ENCODE data around the gene IFI16. TPM values are rescaled to one million over a fixed set of nuclear protein-coding genes. Genes with fewer than 3 reads are reported as not detected.

Gene IFI16
- total and polyA plus RNA-seq, 2 of the 4 experiments (the other 2 are of a cell fraction), result 45.0 to 65.3 TPM

- H3K4me2 ChIP-seq (ENCODE audit: low read depth, low read length), result no peak overlapping the region
- WGBS, 2 experiments (ENCODE audit: extremely low coverage in 2 of 2, insufficient read length in 1 of 2), result no CpG with 5 or more reads among the region's 3 CpGs
- H3K79me1 ChIP-seq (ENCODE audit: low read depth in 1 of 2, low read length in 2 of 2), result no peaks in the 10 kb centered on the region
- no peak overlapping the region for H2AK9ac ChIP-seq (replicated peaks; ENCODE audit: low read depth, low read length, poor library complexity)
- no peak overlapping the region for H3K23ac ChIP-seq (ENCODE audit: low read depth, low read length)
- H2BK20ac ChIP-seq (ENCODE audit: low read depth, low read length), result no peak overlapping the region
- no peaks in the 10 kb centered on the region for H4K20me1 ChIP-seq (ENCODE audit: insufficient read depth, low read length)
- intact Hi-C loops (cut with micrococcal nuclease) (no loop called here), dilution Hi-C loops (cut with HindIII; ENCODE audit: low sequenced_read_pairs, unreplicated experiment) (no loop called here), in situ Hi-C loops (cut with MboI; ENCODE audit: low sequenced_read_pairs) (no loop called here)
- DNase-seq, result no peak
- BruUV-seq (replicated peaks), result no TSS peak
- H2AK5ac ChIP-seq (ENCODE audit: low read depth, low read length), result no peak overlapping the region
- no peak overlapping the region for H2BK5ac ChIP-seq (ENCODE audit: low read depth, low read length, poor library complexity, severe bottlenecking)
- H3K27ac ChIP-seq (ENCODE audit: insufficient read depth, low read length), result no peak overlapping the region
- no peak overlapping the region for H3K14ac ChIP-seq (replicated peaks; ENCODE audit: low read depth, low read length)
- no peak overlapping the region for H3K4ac ChIP-seq (ENCODE audit: low read depth, low read length)
- H4K5ac ChIP-seq (ENCODE audit: low read depth, low read length), result no peak overlapping the region
- no peak overlapping the region for H4K8ac ChIP-seq (ENCODE audit: low read depth in 2 of 2, low read length in 2 of 2)
- no peaks in the 10 kb centered on the region for H3K27me3 ChIP-seq (ENCODE audit: control insufficient read depth, insufficient read depth, low read length)
- no peaks in the 10 kb centered on the region for H3K9me3 ChIP-seq (ENCODE audit: control insufficient read depth, insufficient read depth, low read length)
- H3K36me3 ChIP-seq (ENCODE audit: control insufficient read depth, insufficient read depth, low read length), result no peaks in the 10 kb centered on the region
- no peak overlapping the region for H2AFZ ChIP-seq (replicated peaks; ENCODE audit: low read length, poor library complexity)
- no peaks in the 10 kb centered on the region for H3K4me1 ChIP-seq (ENCODE audit: control insufficient read depth, insufficient read depth, low read length)
- POLR2A ChIA-PET (ENCODE audit: unreplicated experiment), result no interaction called here
- H3K4me3 ChIP-seq (ENCODE audit: insufficient read depth, low read depth, low read length), result no peak overlapping the region
- no peak for TF ChIP-seq CTCF (conservative IDR thresholded peaks at IDR 0.05; ENCODE audit: low read depth, low read length)
- TF ChIP-seq MAFK (IDR thresholded peaks at IDR 0.05; ENCODE audit: low read depth, low read length), result no peak
- TF ChIP-seq RCOR1 (IDR thresholded peaks at IDR 0.05; ENCODE audit: insufficient replicate concordance, low read length), result no peak
- TF ChIP-seq POLR2A (IDR thresholded peaks at IDR 0.05; ENCODE audit: low read depth, low read length), result no peak
- no peak for TF ChIP-seq FOS (IDR thresholded peaks at IDR 0.05; ENCODE audit: low read depth, low read length)
- TF ChIP-seq RAD21 (IDR thresholded peaks at IDR 0.05; ENCODE audit: low read length), result no peak
- H2BK15ac ChIP-seq (ENCODE audit: low read depth, low read length), result no peak overlapping the region
- no peak overlapping the region for H3K56ac ChIP-seq (ENCODE audit: extremely low read depth, insufficient read depth, low read length)
- no peak for ATAC-seq (ENCODE audit: low read depth)
- no peak overlapping the region for H3K18ac ChIP-seq (ENCODE audit: low read depth, low read length)
- CTCF ChIA-PET, result no interaction called here
- no peak overlapping the region for H2BK120ac ChIP-seq (ENCODE audit: low read depth, low read length)
- H3K9me1 ChIP-seq (ENCODE audit: insufficient read depth, low read length), result no peaks in the 10 kb centered on the region
- no peak overlapping the region for H4K91ac ChIP-seq (ENCODE audit: insufficient read depth, low read depth, low read length)
- H3K9ac ChIP-seq (ENCODE audit: low read depth, low read length), result no peak overlapping the region
Observed at GRCh38 chr1:158969166-158969565, 40.5 kb upstream of the IFI16 start.
